OCI-LY7 (cell line): ENCODE measurements around the gene PCGF3. TPM values are rescaled to one million over a fixed set of nuclear protein-coding genes. Genes with fewer than 3 reads are reported as not detected.

Experiments used
- BruUV-seq: library from RNA; stranded (reverse); fragments of 400-500 nt; replicated peaks from 2 replicates; lab custom pipeline; 2021; lab: Mats Ljungman, UMichigan
- CTCF ChIA-PET: fragments of 300-600 bp; sonication (Branson Sonifier 250); formaldehyde crosslinking; loops from one replicate; lab custom pipeline; 2022; ENCODE audit warnings: antibody characterized with exemption; ENCODE audit not compliant: unreplicated experiment; lab: Charles Lee
- POLR2A ChIA-PET: fragments of 300-600 bp; sonication (Branson Sonifier 250); formaldehyde crosslinking; loops from one replicate; lab custom pipeline; 2022; ENCODE audit warnings: antibody characterized with exemption; lab: Charles Lee
- DNase-seq: peaks from one replicate; pipeline ENCODE4 v3.0.0-alpha.2; 2015; ENCODE audit warnings: low spot score
- H2AFZ ChIP-seq: fragments of 200-600 bp; sonication (generic), shearing (Covaris generic); 2 replicates; pipeline ENCODE4 v1.6.1; 2014; ENCODE audit warnings: mild to moderate bottlenecking, antibody characterized with exemption, low read length, moderate library complexity
- H3K27ac ChIP-seq: fragments of 200-600 bp; sonication (generic); 2 replicates; pipeline ENCODE4 v1.5.1; 2014; ENCODE audit warnings: mixed run types, low read depth, mild to moderate bottlenecking, moderate library complexity, low read length, inconsistent platforms; ENCODE audit not compliant: poor library complexity, severe bottlenecking
- H3K36me3 ChIP-seq: fragments of 200-600 bp; sonication (generic); 2 replicates; pipeline ENCODE4 v1.6.1; 2014; ENCODE audit warnings: mild to moderate bottlenecking, antibody characterized with exemption, low read length, moderate library complexity, mixed read lengths; ENCODE audit not compliant: insufficient read depth
- H3K4me1 ChIP-seq: fragments of 200-600 bp; sonication (generic); 2 replicates; pipeline ENCODE4 v1.5.1; 2014; ENCODE audit warnings: mild to moderate bottlenecking, low read length; ENCODE audit not compliant: insufficient read depth, poor library complexity, severe bottlenecking
- H3K4me2 ChIP-seq: fragments of 200-600 bp; sonication (generic); 2 replicates; pipeline ENCODE4 v1.6.1; 2014; ENCODE audit warnings: mild to moderate bottlenecking, low read length
- H3K4me3 ChIP-seq: fragments of 200-600 bp; sonication (generic); 2 replicates; pipeline ENCODE4 v1.5.1; 2014; ENCODE audit warnings: mild to moderate bottlenecking, low read depth, low read length; ENCODE audit not compliant: poor library complexity, severe bottlenecking
- H3K79me2 ChIP-seq: fragments of 200-600 bp; sonication (generic); 2 replicates; pipeline ENCODE4 v1.6.1; 2016; ENCODE audit warnings: low read depth, mild to moderate bottlenecking, low read length, moderate library complexity, mixed read lengths; ENCODE audit not compliant: insufficient read depth
- H3K9me2 ChIP-seq: fragments of 200-600 bp; sonication (generic); 2 replicates; pipeline ENCODE4 v1.6.1; 2016; ENCODE audit warnings: mild to moderate bottlenecking, low read length, mixed read lengths; ENCODE audit not compliant: insufficient read depth
- H3K9me3 ChIP-seq: fragments of 200-600 bp; sonication (generic); 2 replicates; pipeline ENCODE4 v1.6.1; 2014; ENCODE audit warnings: mild to moderate bottlenecking, mixed run types, low read length, mixed read lengths
- H4K20me1 ChIP-seq: fragments of 200-600 bp; sonication (generic); 2 replicates; pipeline ENCODE4 v1.6.1; 2014; ENCODE audit warnings: mild to moderate bottlenecking, antibody characterized with exemption, low read length, moderate library complexity, mixed read lengths; ENCODE audit not compliant: insufficient read depth
- CTCF ChIP-seq: fragments of 200-600 bp; sonication (generic); conservative IDR thresholded peaks from 2 replicates; pipeline ENCODE4 v1.5.1; 2014; ENCODE audit warnings: mild to moderate bottlenecking, antibody characterized with exemption, low read length, moderate library complexity, mixed read lengths
- EZH2phosphoT487 ChIP-seq: fragments of 200-600 bp; sonication (generic); IDR thresholded peaks from 2 replicates; pipeline ENCODE4 v1.6.1; 2018; ENCODE audit warnings: low read depth, borderline replicate concordance, mild to moderate bottlenecking, mixed run types, antibody characterized with exemption, low read length, moderate library complexity, mixed read lengths
- intact Hi-C: fragments of 100-400 bp; cut with micrococcal nuclease; formaldehyde crosslinking; loops from one replicate; pipeline ENCODE4 v1.10.0; 2022; ENCODE audit not compliant: unreplicated experiment
- total RNA-seq, 2 experiments: library from RNA; depleted of rRNA in 1 of 2; stranded (reverse); fragments of >200 nt in 1 of 2; shearing (Covaris generic) in 1 of 2; gene quantifications; 2 replicates each; pipeline ENCODE4 v1.2.3, GENCODE V29; 2014 to 2022

The PCGF3 gene
- total RNA-seq, 2 experiments from 2014 or later = 33.8 to 50.2 TPM

- Histone ChIP-seq H3K4me2 (no peak overlapping the region), H3K4me3 (no peak overlapping the region), H3K79me2 (peaks cover 37% of the 10 kb centered on the region; the same call in 1 of the 2 replicates), H3K9me2 (no peaks in the 10 kb centered on the region), H3K4me1 (peaks cover 6% of the 10 kb centered on the region), H3K36me3 (peaks cover 44% of the 10 kb centered on the region), H3K9me3 (no peaks in the 10 kb centered on the region), H2AFZ (no peak overlapping the region), H4K20me1 (no peaks in the 10 kb centered on the region), H3K27ac (no peak overlapping the region)
- intact Hi-C loops = no loop called here
- ChIA-PET CTCF (no interaction called here), POLR2A (no interaction called here)
- no peak for DNase-seq
- TSS peak; percentile 72 for BruUV-seq
- TF ChIP-seq EZH2phosphoT487 = no peak
- TF ChIP-seq CTCF = no peak
Measured at GRCh38 chr4:709348-709747, 3.7 kb downstream of the PCGF3 start.

DNA sequence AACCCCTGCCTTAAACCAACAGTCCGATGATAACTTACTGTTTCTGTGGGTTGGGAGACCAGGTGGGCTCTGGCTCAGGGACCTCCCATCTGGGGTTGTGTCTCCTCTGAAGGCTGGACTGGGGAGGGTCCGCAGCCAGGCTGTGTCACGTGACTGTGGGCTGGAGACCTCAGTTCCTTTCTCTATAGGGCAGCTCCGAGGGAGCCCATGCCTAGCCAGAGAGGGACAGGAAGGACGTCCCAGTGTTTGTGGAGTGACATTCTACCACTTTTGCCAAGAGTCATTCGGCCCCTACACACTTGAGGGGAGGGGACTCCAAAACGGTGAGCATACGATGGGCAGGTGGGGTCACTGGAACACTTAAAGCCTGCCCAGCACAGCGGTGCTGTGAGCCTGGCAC is 4.5 kb downstream of the PCGF3 start:
- Histone ChIP-seq H2AFZ (no peak overlapping the region), H3K36me3 (peaks cover 48% of the 10 kb centered on the region), H3K4me3 (no peak overlapping the region), H3K4me1 (peaks cover 6% of the 10 kb centered on the region), H3K9me3 (no peaks in the 10 kb centered on the region), H3K79me2 (peaks cover 37% of the 10 kb centered on the region; the same call in 1 of the 2 replicates), H3K27ac (no peak overlapping the region), H3K9me2 (no peaks in the 10 kb centered on the region), H3K4me2 (no peak overlapping the region), H4K20me1 (no peaks in the 10 kb centered on the region)
- POLR2A ChIA-PET = no interaction called here
- BruUV-seq = no TSS peak
- TF ChIP-seq CTCF (no peak), EZH2phosphoT487 (no peak)
- intact Hi-C loops = no loop called here
- no peak for DNase-seq
- CTCF ChIA-PET = no interaction called here

DNA sequence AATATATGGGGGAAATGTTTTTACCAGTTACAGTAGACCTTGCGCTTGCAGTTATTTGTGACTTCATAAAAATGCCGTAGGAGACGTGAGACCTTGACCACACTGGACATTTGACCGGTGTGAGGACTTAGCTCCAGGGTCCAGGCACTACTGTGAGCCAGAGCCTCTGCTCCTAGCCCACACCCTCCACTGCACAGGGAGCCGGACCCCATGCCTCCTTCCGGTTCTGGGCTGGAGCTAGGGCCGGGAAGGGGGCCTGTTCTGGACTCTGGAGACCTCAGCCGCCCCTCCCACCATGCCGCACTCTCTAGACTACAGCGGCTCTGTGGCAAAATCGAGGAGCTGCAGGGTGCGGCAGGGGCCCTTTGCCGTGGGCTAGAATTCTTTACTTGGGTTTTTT is 5.3 kb downstream of the PCGF3 start:
- Histone ChIP-seq H3K4me2 (no peak overlapping the region), H3K9me2 (no peaks in the 10 kb centered on the region), H2AFZ (no peak overlapping the region), H4K20me1 (no peaks in the 10 kb centered on the region), H3K36me3 (peaks cover 48% of the 10 kb centered on the region), H3K79me2 (peaks cover 36% of the 10 kb centered on the region; the same call in 1 of the 2 replicates), H3K27ac (no peak overlapping the region), H3K9me3 (no peaks in the 10 kb centered on the region), H3K4me1 (peaks cover 6% of the 10 kb centered on the region), H3K4me3 (no peak overlapping the region)
- DNase-seq = no peak
- BruUV-seq = no TSS peak
- intact Hi-C loops = no loop called here
- ChIA-PET POLR2A (no interaction called here), CTCF (no interaction called here)
- TF ChIP-seq CTCF = no peak
- TF ChIP-seq EZH2phosphoT487 = no peak
